NCI-H526 (cell line): Measurements from ENCODE around the gene ZFYVE27.
"Not testable (repeated sequence)": the region's sequence is repeated elsewhere in the genome, so short reads cannot be mapped to it uniquely, and the experiment has no call there.

Experiments used
- DNase-seq, 2 experiments: peaks; one replicate each; lab custom pipeline; 2025; lab: John Stamatoyannopoulos, UW

Gene ZFYVE27

GRCh38 chr10:97736902-97737769 is at the start of gene ZFYVE27:
Gene ZFYVE27 (plus strand): TSS chr10:97737128. CDS start chr10:97738478, 1,350 bp downstream.
- peak; percentile 65 to 92 for DNase-seq

GRCh38 chr10:97687785-97688781 is 48.8 kb upstream of the ZFYVE27 start:
- DNase-seq, result no peak

- no peak for DNase-seq
Measured at GRCh38 chr10:97689559-97690020, 47.3 kb upstream of the ZFYVE27 start.

GRCh38 chr10:97690133-97690532 is 46.8 kb upstream of the ZFYVE27 start:
- no peak for DNase-seq

GRCh38 chr10:97698072-97698655 is 38.8 kb upstream of the ZFYVE27 start:
- DNase-seq, result not testable (repeated sequence)

DNA sequence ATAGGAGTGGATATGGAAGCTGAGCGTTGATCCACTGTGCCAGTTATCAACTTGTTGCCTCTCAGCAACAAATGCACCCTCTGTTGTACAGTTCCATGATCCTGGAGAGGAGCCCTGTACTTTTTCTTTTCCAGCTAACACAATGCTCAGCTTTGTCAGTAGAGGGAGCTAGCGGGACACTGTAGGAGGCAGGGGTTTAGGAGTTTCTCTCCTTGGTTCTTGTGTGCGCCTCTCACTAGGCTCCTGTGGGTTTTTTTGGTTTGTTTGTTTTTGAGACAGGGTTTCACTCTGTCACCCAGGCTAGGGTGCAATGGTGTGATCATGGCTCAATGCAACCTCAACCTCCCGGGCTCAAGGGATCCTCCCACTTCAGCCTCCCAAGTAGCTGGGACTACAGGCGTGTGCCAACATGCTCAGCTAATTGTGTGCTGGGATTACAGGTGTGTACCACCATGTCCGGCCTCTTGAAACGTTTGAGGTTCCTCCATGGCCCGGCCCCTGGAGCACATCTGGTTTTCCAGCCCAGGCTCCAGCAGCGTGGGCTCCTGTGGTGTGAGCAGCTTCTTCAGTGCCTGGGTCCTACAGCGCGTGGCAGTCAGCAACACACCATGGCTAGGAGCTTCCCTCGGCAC is 35.4 kb upstream of the ZFYVE27 start:
- peak; percentile 48 to 64 for DNase-seq

GRCh38 chr10:97703398-97704067 is 33.4 kb upstream of the ZFYVE27 start:
- DNase-seq, result no peak

- no peak for DNase-seq
Measured at GRCh38 chr10:97704341-97704740, 32.6 kb upstream of the ZFYVE27 start.

DNA sequence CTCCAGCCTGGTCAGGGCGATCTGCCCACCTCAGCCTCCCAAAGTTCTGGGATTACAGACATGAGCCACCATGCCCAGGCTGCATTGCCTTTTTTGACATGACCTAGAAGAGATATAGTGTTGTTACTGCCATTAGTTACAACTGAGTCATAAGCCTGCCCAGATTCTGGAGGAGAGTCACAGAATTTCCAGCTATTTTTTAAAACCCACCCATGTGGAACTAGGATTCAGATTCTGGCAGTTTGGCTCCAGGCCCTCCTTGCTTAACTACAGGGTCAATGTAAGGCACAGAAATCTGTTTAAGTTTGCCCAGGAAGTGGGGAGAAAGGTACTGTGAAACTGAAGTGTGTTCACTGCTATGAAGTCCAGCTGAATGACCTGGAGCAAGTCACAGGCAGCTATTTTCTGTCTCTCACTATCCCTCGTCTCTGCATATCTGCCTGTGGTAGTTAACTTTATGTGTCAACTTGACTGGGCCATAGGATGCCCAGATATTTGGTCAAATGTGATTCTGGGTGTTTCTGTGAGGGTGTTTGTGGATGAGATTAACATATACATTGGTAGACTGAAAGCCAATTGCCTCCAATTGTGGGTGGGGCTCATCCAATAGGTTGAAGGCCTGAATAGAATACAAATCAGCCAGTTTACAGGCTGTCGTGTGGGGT is 31.8 kb upstream of the ZFYVE27 start:
- DNase-seq, result no peak

DNA sequence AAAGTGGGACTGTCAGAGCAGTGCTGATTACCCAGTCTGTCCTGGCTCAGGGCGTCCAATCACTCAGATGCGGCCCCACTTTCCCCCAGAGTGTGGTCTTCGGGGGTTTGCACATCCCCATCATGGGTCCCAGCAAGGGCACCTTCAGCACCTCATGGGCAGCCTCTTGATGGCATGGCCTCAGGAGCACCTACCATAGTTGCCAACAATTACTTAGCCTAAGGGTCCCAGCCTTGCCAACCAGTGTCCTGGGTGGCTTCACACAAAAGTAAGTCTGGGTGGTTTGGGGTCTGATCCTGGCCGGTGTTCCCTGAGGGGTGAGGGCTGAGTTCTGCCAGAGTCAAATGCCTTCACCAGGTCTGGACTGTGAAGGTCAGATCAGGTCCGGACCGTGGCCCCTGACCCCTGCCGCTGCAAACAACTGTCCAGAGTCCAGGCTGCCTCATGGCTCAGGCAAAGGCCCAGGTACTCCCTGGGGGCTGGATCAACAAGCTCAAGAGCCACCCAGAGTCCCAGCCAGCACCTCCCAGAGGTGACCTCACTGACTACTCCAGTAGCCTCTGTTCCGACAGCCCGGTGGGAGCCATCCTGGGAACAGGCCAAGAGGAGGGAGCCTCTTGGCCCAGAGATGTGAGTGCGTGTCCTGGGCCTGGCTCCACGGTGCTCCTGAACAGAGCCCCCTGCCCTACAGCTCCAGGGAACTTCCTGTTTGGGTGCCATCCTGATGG is 29.6 kb upstream of the ZFYVE27 start:
- no peak for DNase-seq

- no peak for DNase-seq
Measured at GRCh38 chr10:97708167-97708566, 28.8 kb upstream of the ZFYVE27 start.

- peak in 1 of 2 experiments; percentile 52 for DNase-seq
Measured at GRCh38 chr10:97708976-97709946, 27.7 kb upstream of the ZFYVE27 start.

GRCh38 chr10:97711640-97712572 is 25.0 kb upstream of the ZFYVE27 start:
- DNase-seq, result no peak

DNA sequence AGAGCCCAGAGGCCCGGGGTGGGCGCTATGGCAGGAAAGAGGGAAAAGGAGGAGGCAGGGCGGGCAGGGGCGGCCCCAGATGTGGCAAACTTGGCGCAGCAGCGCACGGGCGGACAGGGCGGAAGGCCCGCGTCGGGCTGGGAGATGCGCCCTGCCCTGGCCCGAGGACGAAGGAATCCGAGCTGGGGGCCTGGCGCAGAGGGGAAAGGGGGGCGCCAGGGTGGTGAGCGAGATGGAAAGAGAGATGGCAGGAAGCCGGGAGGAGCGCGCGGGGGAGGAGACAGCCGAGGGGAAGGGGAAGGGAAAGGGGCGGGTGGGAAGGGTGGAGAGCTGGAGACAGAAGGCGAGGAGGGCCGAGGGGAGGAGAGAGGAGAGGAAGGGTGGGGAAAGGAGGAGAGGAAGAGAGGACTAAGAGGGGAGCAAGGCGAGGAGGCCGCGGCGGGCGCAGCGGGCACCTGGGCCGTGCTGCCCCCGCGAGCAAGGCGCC is 23.5 kb upstream of the ZFYVE27 start, which contains the start of gene MARVELD1:
MARVELD1 (plus strand) TSS at position 392 of the 487 bp plus-strand sequence. CDS start 147 bp downstream, outside the sequence.
- DNase-seq, result peak in 1 of 2 experiments; percentile 52

DNA sequence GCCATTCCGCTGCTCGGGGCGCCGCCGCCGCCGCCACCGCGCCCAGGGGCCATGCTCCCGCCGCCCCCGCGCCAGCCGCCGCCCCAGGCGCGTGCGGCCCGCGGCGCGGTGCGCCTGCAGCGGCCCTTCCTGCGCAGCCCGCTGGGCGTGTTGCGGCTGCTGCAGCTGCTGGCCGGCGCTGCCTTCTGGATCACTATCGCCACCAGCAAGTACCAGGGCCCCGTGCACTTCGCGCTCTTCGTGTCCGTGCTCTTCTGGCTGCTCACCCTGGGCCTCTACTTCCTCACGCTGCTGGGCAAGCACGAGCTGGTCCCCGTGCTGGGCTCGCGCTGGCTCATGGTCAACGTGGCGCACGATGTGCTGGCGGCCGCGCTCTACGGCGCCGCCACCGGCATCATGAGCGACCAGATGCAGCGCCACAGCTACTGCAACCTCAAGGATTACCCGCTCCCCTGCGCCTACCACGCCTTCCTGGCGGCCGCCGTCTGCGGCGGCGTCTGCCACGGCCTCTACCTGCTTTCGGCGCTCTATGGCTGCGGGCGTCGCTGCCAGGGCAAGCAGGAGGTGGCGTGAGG is 23.0 kb upstream of the ZFYVE27 start:
- DNase-seq, result peak in 1 of 2 experiments; percentile 64

- peak in 1 of 2 experiments; percentile 59 for DNase-seq
Measured at GRCh38 chr10:97714401-97715258, 22.3 kb upstream of the ZFYVE27 start.
